ENCODE data around the gene NUDC. TPM values are rescaled to one million over a fixed set of nuclear protein-coding genes. Genes with fewer than 3 reads are reported as not detected.

Gene NUDC
- total and polyA plus RNA-seq, 2 of the 13 experiments (the other 11 are each of a cell fraction or from before 2014, with no cell fraction given) = 34.7 to 104 TPM

GRCh38 chr1:26993237-26994019 lies 71.9 kb downstream of the NUDC start, which contains the start of gene TRNP1 (continued):
- no peak; the same call in 1 of the 2 replicates for TF ChIP-seq ZNF460 (CRISPR knock-in tag; IDR thresholded peaks at IDR 0.05; ENCODE audit: borderline replicate concordance)
- peak; percentile 63 for TF ChIP-seq NR2F6 (IDR thresholded peaks at IDR 0.05)
- TF ChIP-seq NR2F6 (CRISPR knock-in tag; IDR thresholded peaks at IDR 0.05) = peak; percentile 89
- TF ChIP-seq GZF1 (CRISPR knock-in tag; IDR thresholded peaks at IDR 0.05) = peak; percentile 37; the same call in 1 of the 2 replicates
- TF ChIP-seq ZNF354B (CRISPR knock-in tag; IDR thresholded peaks at IDR 0.05) = no peak
- TF ChIP-seq HBP1 (CRISPR knock-in tag; IDR thresholded peaks at IDR 0.05; ENCODE audit: low read depth) = peak; percentile 38; the same call in 1 of the 2 replicates
- TF ChIP-seq HOXD1 (CRISPR knock-in tag; IDR thresholded peaks at IDR 0.05) = peak; percentile 85
- peak; percentile 82 for TF ChIP-seq MIXL1 (CRISPR knock-in tag; IDR thresholded peaks at IDR 0.05)
- TF ChIP-seq SOX13 (IDR thresholded peaks at IDR 0.05) = peak; percentile 25; the same call in 1 of the 2 replicates
- TF ChIP-seq SOX13 (CRISPR knock-in tag; conservative IDR thresholded peaks at IDR 0.05 in 1 of 2, IDR thresholded peaks at IDR 0.05 in 1 of 2) = peak in 1 of 2 experiments; percentile 83; a peak in 2 of 4 replicates
- no peak for TF ChIP-seq DDIT3 (CRISPR knock-in tag; IDR thresholded peaks at IDR 0.05)
- peak; percentile 81; the same call in 1 of the 2 replicates for TF ChIP-seq DR1 (CRISPR knock-in tag; IDR thresholded peaks at IDR 0.05)
- TF ChIP-seq ATF7-NPFF (CRISPR knock-in tag; IDR thresholded peaks at IDR 0.05; ENCODE audit: low read depth) = peak; percentile 30; the same call in 1 of the 2 replicates
- no peak for TF ChIP-seq ZSCAN22 (CRISPR knock-in tag; IDR thresholded peaks at IDR 0.05)
- TF ChIP-seq ONECUT2 (CRISPR knock-in tag; IDR thresholded peaks at IDR 0.05) = peak; percentile 35; the same call in 1 of the 2 replicates
- TF ChIP-seq ZNF619 (CRISPR knock-in tag; IDR thresholded peaks at IDR 0.05) = peak; percentile 76; the same call in 1 of the 2 replicates
- no peak for TF ChIP-seq FOXK2 (IDR thresholded peaks at IDR 0.05)
- 0 out of 2 replicates have a peak, but pooled peaks have one; percentile 68 for TF ChIP-seq SMAD3 (CRISPR knock-in tag; IDR thresholded peaks at IDR 0.05)
- no peak for TF ChIP-seq RBM22 (optimal IDR thresholded peaks at IDR 0.05; ENCODE audit: low read length)
- peak; percentile 54 for TF ChIP-seq AKAP8 (CRISPR knock-in tag; IDR thresholded peaks at IDR 0.05)
- TF ChIP-seq U2AF1 (optimal IDR thresholded peaks at IDR 0.05; ENCODE audit: low read depth, low read length) = no peak
- peak; percentile 43; the same call in 1 of the 2 replicates for TF ChIP-seq CENPT (CRISPR knock-in tag; IDR thresholded peaks at IDR 0.05; ENCODE audit: low read depth)
- TF ChIP-seq ZNF512B (CRISPR knock-in tag; IDR thresholded peaks at IDR 0.05; ENCODE audit: borderline replicate concordance) = no peak
- peak; percentile 98 for TF ChIP-seq SKI (IDR thresholded peaks at IDR 0.05; ENCODE audit: partially characterized antibody)
- peak; percentile 67; the same call in 1 of the 2 replicates for TF ChIP-seq HMG20A (CRISPR knock-in tag; IDR thresholded peaks at IDR 0.05; ENCODE audit: borderline replicate concordance)
- TF ChIP-seq CREBL2 (CRISPR knock-in tag; IDR thresholded peaks at IDR 0.05; ENCODE audit: borderline replicate concordance) = no peak
- TF ChIP-seq ZNF10 (CRISPR knock-in tag; IDR thresholded peaks at IDR 0.05; ENCODE audit: borderline replicate concordance, low read depth) = no peak
- TF ChIP-seq ZSCAN12 (CRISPR knock-in tag; IDR thresholded peaks at IDR 0.05) = 0 out of 2 replicates have a peak, but pooled peaks have one; percentile 69

All from HepG2 (cell line).